NOMO-1 (cell line): Measurements from ENCODE around the gene OR4F16.
"Not testable (repeated sequence)": the region's sequence is repeated elsewhere in the genome, so short reads cannot be mapped to it uniquely, and the experiment has no call there.

ENCODE experiments used
- DNase-seq, 2 experiments: peaks; one replicate each; lab custom pipeline; 2025; ENCODE audit not compliant: unreplicated experiment in 2 of 2; lab: John Stamatoyannopoulos, UW

The OR4F16 gene

GRCh38 chr1:686554-686953, at the start of gene OR4F16:
OR4F16 (minus strand) TSS chr1:686654; CDS start chr1:686654, 0 bp downstream.
- DNase-seq: not testable (repeated sequence)

DNA sequence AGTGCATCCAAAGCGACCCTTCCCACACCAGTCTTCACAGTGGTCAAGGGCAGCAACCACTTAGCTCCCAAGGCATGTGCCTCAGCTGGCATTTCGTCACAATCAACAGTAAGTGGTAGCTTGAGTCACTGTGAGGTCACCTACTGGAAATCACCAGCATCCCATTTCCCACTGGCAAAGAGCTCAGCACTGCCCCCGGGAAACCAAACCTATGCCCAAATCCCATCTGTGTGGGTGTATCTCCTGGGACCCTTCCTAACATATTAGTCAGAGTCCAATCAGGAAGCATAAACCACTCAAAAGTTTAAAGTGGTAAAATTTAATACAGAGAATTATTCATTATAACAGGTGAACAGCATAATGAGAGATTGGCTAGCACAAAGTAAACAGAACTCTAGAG, 47.2 kb upstream of the OR4F16 start:
- DNase-seq: not testable (repeated sequence)

GRCh38 chr1:727040-727439, 40.6 kb upstream of the OR4F16 start:
- not testable (repeated sequence) for DNase-seq
